NCI-H748 (cell line): ENCODE results near the gene CDK10.
A peak's percentile ranks its signal among the peaks of the same experiment; 100 is the strongest.

ENCODE experiments used
- DNase-seq: peaks from one replicate; lab custom pipeline; 2025; ENCODE audit not compliant: unreplicated experiment; lab: John Stamatoyannopoulos, UW

The CDK10 gene

GRCh38 chr16:89710709-89711564 is 24.4 kb downstream of the CDK10 start:
- no peak for DNase-seq

DNA sequence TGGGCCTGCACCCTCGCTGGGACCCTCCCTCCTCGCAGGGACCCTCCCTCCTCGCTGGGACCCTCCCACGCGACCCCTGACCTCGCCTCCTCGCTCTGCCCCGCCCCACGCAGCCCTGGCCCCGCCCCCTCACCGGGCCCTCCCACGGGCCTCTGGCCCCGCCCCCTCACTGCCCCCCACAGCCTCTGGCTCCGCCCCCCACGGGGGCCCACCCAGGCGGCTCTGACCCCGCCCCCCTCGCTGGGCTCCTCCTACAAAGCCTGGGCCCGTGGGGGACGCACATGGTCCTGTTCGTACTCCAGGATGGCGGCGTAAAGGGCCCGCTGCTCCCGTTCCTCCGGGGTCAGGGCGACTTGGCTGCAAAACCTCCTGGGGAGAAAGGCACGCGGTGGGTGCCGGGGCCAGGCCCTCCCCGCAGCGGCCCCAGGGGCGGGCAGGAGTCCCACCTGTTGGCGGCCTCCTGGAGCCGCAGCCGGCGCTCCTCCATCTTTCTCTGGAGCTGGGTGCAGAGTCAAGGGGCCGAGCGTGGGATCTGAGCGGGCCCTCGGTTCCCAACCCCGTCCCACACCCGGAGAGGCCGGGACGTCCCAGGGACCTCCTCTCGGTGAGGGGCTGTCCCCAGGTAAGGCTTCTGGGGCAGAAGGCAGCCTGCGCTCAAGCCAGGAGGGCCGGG is 25.2 kb downstream of the CDK10 start:
- no peak for DNase-seq

- DNase-seq, result no peak
These were observed 25.8 kb downstream of the CDK10 start for GRCh38 chr16:89712274-89712781.

DNA sequence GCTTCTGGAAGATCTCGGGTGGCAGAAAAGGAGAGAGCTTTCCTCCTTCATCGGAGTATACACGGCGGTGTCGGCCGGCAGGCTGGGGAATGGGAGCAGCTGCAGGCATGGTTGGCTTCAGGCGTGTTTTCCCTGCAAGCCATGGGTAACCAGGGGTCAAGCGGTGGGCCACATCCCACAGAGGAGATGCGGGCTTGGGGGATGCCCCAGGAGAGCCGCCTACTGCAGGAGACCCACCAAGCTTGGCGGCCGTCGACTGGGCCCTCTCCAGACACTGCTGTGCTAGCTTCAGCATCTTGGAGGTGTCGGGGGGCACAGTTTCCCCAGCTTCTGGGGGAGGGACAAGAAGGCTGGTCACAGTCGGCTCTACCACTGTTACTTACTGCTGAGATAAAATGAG is 30.0 kb downstream of the CDK10 start:
- no peak for DNase-seq

GRCh38 chr16:89716916-89717687 is 30.6 kb downstream of the CDK10 start:
- no peak for DNase-seq

DNA sequence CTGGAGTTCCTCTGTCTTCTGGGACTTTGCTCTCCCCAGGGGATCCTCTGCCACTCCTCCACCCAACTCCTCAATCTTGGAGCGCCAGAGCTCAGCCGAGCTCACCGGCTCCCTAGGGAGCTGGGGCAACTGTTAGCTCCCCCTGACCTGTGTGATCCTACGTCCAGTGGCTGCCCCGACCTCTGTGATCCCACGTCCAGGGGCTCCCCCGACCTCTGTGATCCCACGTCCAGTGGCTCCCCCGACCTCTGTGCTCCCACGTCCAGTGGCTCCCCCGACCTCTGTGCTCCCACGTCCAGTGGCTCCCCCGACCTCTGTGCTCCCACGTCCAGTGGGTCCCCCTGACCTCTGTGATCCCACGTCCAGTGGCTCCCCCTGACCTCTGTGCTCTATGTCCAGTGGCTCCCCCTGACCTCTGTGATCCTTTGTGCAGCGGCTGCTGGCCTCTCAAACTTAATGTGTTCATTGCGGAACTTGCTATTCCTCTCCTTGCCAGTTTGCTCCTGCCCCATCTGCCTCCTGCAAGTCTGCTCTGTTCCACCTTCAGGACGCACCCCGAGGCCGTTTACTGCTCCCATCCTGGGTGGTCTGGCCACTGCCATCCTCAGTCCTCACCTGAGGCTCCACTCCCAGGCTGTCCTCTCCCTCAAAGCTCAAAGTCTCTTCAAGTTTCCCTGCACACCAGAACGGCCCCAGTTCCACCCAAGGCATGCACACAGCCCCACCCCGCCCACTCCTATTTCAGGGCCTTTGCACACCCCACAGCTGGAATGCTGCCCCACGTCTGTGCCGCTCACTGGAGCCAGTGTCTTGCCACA is 31.4 kb downstream of the CDK10 start:
- no peak for DNase-seq

DNA sequence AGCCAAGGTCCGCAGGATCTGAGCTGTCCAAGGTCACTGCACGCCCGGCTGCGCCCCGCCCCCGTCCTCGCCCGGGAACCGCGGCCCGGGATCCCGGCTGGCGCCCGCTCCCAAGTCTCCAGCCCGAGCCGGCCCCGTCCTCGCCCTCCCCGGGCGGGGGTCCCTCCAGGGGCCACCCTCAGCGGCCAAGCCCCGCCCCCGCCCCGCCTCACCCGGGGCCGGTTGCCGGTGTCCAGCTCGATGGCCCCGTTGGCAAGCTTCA is 34.0 kb downstream of the CDK10 start:
- peak; percentile 60 for DNase-seq

DNA sequence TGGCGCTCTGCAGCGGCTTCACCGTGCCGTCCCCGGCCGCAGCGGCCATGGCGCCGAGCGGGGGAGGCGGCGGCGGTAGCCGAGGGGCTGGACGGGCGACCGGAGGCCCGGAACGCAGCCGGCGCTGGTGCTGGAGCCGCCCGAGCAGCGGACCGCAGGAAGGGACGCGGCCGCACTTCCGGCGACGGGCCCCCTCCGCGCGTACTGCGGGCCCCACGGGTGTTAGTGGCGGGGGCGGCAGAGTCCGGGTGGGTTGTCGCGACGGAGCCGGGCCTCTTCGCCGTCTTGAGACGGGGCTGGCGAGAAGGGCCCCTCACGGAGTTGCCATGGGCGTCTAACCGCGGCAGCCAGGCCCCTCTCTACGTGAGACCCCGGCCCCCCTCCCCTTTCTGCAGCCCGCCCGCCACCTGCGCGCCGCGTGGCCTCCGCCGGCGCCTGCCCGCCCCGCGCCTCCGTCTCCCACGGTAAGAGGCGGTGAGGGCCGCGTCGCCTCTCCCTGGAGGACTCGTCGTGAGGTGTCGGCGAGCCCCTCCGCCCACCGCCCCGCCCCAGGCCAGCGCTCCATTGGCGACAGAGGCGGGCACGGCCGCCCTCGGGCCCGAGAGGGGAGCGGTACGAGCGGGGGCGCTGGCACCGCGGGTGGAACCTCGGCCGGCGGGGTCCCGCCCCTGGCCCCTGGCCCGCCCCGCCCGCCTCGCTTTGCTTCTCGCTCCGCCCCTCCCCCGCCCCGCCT is 34.5 kb downstream of the CDK10 start, which contains the start of the genes VPS9D1 and ZNF276:
Gene VPS9D1 (minus strand): TSS at position 86 of the 733 bp plus-strand sequence. CDS start 37 bp downstream, at position 49.
Gene ZNF276 (plus strand): TSS at position 725 of the 733 bp plus-strand sequence. CDS start 104 bp downstream, outside the sequence.
- DNase-seq, result peak; percentile 79

- peak; percentile 43 for DNase-seq
These were observed 35.3 kb downstream of the CDK10 start for GRCh38 chr16:89721546-89722391.

DNA sequence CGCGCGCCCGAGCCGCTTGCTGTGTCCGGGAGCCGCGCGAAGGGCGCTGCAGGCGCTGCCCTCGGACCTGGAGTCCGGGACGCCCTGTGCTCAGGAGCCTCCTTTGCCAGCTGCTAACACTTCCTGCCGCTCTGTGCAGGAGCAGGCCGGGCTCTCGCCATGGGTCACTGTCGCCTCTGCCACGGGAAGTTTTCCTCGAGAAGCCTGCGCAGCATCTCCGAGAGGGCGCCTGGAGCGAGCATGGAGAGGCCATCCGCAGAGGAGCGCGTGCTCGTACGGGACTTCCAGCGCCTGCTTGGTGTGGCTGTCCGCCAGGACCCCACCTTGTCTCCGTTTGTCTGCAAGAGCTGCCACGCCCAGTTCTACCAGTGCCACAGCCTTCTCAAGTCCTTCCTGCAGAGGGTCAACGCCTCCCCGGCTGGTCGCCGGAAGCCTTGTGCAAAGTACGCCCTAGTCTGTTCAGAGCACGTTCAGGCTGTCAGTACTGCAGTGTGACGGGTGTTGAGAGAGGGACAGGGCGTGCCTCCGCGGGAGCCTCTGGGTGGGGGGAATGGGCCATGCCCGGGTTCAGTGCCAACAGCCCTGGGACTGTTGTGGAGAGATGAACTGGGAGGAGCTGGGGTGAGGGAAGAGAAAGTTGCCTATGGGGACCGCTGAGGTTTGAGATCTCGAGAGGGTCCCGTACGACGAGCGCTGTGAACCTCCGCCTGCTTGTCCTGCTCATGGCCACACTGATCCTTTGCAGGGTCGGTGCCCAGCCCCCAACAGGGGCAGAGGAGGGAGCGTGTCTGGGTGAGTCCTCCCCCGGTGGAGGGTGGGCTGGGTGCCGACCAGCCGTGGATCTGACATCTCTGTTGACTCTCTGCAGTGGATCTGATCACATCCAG is 36.1 kb downstream of the CDK10 start:
- DNase-seq, result peak; percentile 53

GRCh38 chr16:89723279-89724250 is 37.1 kb downstream of the CDK10 start:
- DNase-seq, result no peak

GRCh38 chr16:89727406-89728120 is 41.1 kb downstream of the CDK10 start:
- DNase-seq, result no peak

DNA sequence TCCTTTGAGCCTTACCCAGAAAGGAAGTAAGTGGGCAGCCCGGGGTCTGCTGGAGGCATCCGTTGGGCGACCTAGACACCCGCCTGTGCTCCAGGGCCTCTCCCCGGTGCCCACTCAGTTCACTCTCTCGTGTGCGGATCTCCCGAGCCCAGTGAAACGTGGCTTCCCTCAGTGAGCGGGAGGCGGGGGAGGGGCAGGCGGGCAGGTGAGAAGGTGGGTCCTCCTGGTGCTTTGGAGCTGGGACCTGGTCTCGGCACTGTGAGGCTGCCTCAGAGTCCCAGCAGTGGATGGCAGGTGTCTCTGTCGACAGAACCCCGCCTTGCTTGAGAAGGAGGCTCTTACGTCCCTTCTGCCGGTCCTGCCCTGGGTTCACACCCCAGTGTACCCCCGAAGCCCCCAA is 42.8 kb downstream of the CDK10 start:
- DNase-seq, result no peak

DNA sequence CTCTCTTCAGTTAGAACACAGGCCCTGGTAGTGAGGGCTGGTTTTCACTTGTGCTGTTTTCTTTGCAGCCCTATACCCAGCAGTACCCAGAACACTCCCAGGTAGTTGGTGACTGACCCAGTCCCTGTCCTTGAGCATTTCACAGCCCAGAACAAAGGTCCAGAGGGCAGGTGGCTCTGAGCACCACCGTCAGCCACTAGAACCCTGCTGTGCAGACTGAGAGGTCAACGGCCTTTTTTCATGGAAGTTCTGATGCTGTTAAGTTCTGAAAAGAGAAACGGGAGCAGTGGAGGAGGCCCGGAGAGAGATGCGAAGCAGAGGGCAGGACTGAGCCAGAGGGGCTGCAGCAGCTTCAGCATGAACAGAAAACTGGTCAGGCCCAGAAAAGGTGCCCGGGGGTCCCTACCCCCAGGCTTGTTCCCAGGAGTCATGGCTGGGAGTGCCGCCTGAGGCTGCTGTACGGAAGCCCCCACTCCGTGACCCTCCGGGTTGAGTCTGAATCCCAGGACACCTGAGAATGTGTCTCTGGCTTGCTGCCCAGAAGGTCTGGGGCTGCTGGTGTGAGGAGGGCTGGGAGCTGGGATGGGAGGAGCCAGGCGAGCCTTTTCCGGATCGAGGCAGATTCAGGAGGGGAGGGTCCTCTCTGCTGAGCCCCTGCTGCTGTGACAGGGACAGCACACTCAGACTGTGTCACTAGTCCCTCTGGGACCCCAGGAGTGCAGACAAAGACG is 43.5 kb downstream of the CDK10 start:
- DNase-seq, result no peak

DNA sequence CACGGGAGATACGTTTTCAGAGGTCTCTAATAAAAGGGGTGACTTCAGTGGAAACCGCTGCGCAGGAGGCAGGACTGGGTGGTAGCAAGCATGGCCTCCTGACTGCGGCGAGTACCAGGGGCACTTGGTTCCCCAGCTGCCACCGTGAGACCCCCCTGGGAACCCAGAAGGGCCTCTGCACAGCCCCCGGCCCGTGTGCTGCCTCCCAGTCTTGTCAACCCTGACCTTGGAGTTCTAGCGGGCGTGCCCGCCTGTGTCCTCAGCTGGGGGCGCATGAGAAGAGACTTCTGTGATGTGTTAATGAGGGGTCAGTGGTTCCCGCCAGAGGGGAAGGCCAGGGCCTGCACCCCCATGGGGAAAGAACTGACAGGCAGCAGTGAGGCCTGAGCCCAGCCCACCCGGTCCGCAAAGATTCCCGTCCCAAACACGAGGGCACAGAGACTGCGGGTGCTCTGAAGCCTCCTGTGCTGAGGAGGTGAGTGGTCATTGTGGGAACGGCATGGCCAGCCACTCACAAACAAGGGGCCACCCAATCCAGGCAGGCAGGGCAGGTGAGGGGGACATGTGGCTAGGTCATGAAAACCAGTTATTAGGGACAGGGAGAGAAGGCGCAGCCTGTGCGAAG is 44.2 kb downstream of the CDK10 start:
- DNase-seq, result no peak
